H9 (cell line): ENCODE measurements around the gene STK24. TPM values are rescaled to one million over a fixed set of nuclear protein-coding genes. Genes with fewer than 3 reads are reported as not detected.

Experiments used
- DNase-seq: peaks from one replicate; pipeline ENCODE4 v3.0.0-alpha.2; 2017
- H2AFZ ChIP-seq: one replicate; pipeline ENCODE4 v1.6.1; 2013; ENCODE audit warnings: mild to moderate bottlenecking, low read length, control low read depth, moderate library complexity
- H2AK5ac ChIP-seq: 2 replicates; pipeline ENCODE4 v1.6.1; 2013; ENCODE audit warnings: low read length, control low read depth, mixed read lengths; ENCODE audit not compliant: insufficient read length
- H2BK120ac ChIP-seq: one replicate; pipeline ENCODE4 v1.6.1; 2013; ENCODE audit warnings: low read depth, mild to moderate bottlenecking, low read length, control low read depth, inconsistent platforms; ENCODE audit not compliant: poor library complexity, severe bottlenecking
- H2BK12ac ChIP-seq: 2 replicates; pipeline ENCODE4 v1.6.1; 2013; ENCODE audit warnings: low read length, control low read depth, mixed read lengths, low read depth; ENCODE audit not compliant: insufficient read length
- H2BK15ac ChIP-seq: 2 replicates; pipeline ENCODE4 v1.6.1; 2013; ENCODE audit warnings: low read depth, low read length, control low read depth
- H2BK20ac ChIP-seq: one replicate; pipeline ENCODE4 v1.6.1; 2013; ENCODE audit warnings: low read depth, mild to moderate bottlenecking, low read length, control low read depth, inconsistent platforms; ENCODE audit not compliant: poor library complexity, severe bottlenecking
- H2BK5ac ChIP-seq: 2 replicates; pipeline ENCODE4 v1.6.1; 2013; ENCODE audit warnings: low read length, control low read depth, mixed read lengths; ENCODE audit not compliant: insufficient read length
- H3K14ac ChIP-seq: 2 replicates; pipeline ENCODE4 v1.6.1; 2013; ENCODE audit warnings: low read length, control low read depth; ENCODE audit not compliant: insufficient read depth
- H3K18ac ChIP-seq: 2 replicates; pipeline ENCODE4 v1.6.1; 2013; ENCODE audit warnings: low read depth, mild to moderate bottlenecking, mixed read lengths, low read length, control low read depth; ENCODE audit not compliant: insufficient read length
- H3K23ac ChIP-seq: 2 replicates; pipeline ENCODE4 v1.6.1; 2013; ENCODE audit warnings: low read length, control low read depth, mixed read lengths, low read depth; ENCODE audit not compliant: insufficient read length
- H3K23me2 ChIP-seq: 2 replicates; pipeline ENCODE4 v1.6.1; 2013; ENCODE audit warnings: low read depth, mild to moderate bottlenecking, mixed read lengths, low read length, control low read depth; ENCODE audit not compliant: insufficient read length, poor library complexity, severe bottlenecking
- H3K27ac ChIP-seq: 2 replicates; pipeline ENCODE4 v1.5.1; 2013; ENCODE audit warnings: low read length, control low read depth, mixed read lengths, low read depth; ENCODE audit not compliant: insufficient read length
- H3K27me3 ChIP-seq: 2 replicates; pipeline ENCODE4 v1.6.1; 2013; ENCODE audit warnings: low read length, control low read depth, inconsistent platforms; ENCODE audit not compliant: insufficient read depth
- H3K4ac ChIP-seq: 2 replicates; pipeline ENCODE4 v1.6.1; 2013; ENCODE audit warnings: low read depth, mild to moderate bottlenecking, control low read depth, inconsistent platforms, low read length, moderate library complexity
- H3K4me1 ChIP-seq: 2 replicates; pipeline ENCODE4 v1.6.1; 2013; ENCODE audit warnings: low read length, control low read depth, inconsistent platforms; ENCODE audit not compliant: insufficient read depth
- H3K4me2 ChIP-seq: 2 replicates; pipeline ENCODE4 v1.6.1; 2013; ENCODE audit warnings: low read length, control low read depth, mixed read lengths; ENCODE audit not compliant: insufficient read length, insufficient read depth
- H3K56ac ChIP-seq: 2 replicates; pipeline ENCODE4 v1.6.1; 2013; ENCODE audit warnings: low read depth, mild to moderate bottlenecking, mixed read lengths, low read length, control low read depth; ENCODE audit not compliant: insufficient read length
- H3K79me1 ChIP-seq: 2 replicates; pipeline ENCODE4 v1.6.1; 2013; ENCODE audit warnings: low read depth, mild to moderate bottlenecking, moderate library complexity, low read length, control low read depth, inconsistent platforms; ENCODE audit not compliant: insufficient read depth, poor library complexity, severe bottlenecking
- H3K79me2 ChIP-seq: 2 replicates; pipeline ENCODE4 v1.6.1; 2013; ENCODE audit warnings: low read length, control low read depth, inconsistent platforms; ENCODE audit not compliant: insufficient read depth
- H3K9ac ChIP-seq: 2 replicates; pipeline ENCODE4 v1.6.1; 2013; ENCODE audit warnings: low read length, control low read depth, mixed read lengths; ENCODE audit not compliant: insufficient read length; ENCODE audit errors: extremely low read depth
- H3K9me3 ChIP-seq: one replicate; pipeline ENCODE4 v1.6.1; 2013; ENCODE audit warnings: low read depth, low read length, inconsistent platforms; ENCODE audit not compliant: control insufficient read depth
- H3T11ph ChIP-seq: one replicate; pipeline ENCODE4 v1.6.1; 2013; ENCODE audit warnings: mild to moderate bottlenecking, low read length, control low read depth, inconsistent platforms
- H4K20me1 ChIP-seq: one replicate; pipeline ENCODE4 v1.6.1; 2013; ENCODE audit not compliant: control insufficient read depth, insufficient read length, insufficient read depth
- H4K5ac ChIP-seq: 2 replicates; pipeline ENCODE4 v1.6.1; 2013; ENCODE audit warnings: low read depth, mild to moderate bottlenecking, mixed read lengths, low read length, control low read depth; ENCODE audit not compliant: insufficient read length
- H4K8ac ChIP-seq: replicated peaks from 2 replicates; pipeline ENCODE4 v1.6.1; 2013; ENCODE audit warnings: low read length, control low read depth, mixed read lengths, low read depth; ENCODE audit not compliant: insufficient read length
- H4K91ac ChIP-seq: 2 replicates; pipeline ENCODE4 v1.6.1; 2013; ENCODE audit warnings: low read depth, mild to moderate bottlenecking, moderate library complexity, mixed read lengths, low read length, control low read depth; ENCODE audit not compliant: insufficient read length
- H3K27ac Mint-ChIP-seq, 3 experiments: 2 replicates in 2 of 3; 3 replicates in 1 of 3; pipeline ENCODE4 v1.8.0; 2020 to 2021; ENCODE audit warnings: mixed read lengths in 3 of 3, mild to moderate bottlenecking in 1 of 3, moderate library complexity in 1 of 3
- H3K27me3 Mint-ChIP-seq: 2 replicates; pipeline ENCODE4 v1.8.0; 2021; ENCODE audit warnings: low read depth, mild to moderate bottlenecking, moderate library complexity, mixed read lengths
- H3K36me3 Mint-ChIP-seq, 3 experiments: 2 replicates in 2 of 3; 3 replicates in 1 of 3; pipeline ENCODE4 v1.8.0; 2020 to 2021; ENCODE audit warnings: low read depth in 3 of 3, mixed read lengths in 3 of 3; ENCODE audit not compliant: insufficient read depth in 1 of 3
- H3K4me1 Mint-ChIP-seq, 2 experiments: 2 replicates each; pipeline ENCODE4 v1.8.0; 2020; ENCODE audit warnings: mixed read lengths in 2 of 2
- H3K4me3 Mint-ChIP-seq, 2 experiments: 2 replicates in 1 of 2; 3 replicates in 1 of 2; pipeline ENCODE4 v1.8.0; 2020 to 2021; ENCODE audit warnings: mild to moderate bottlenecking in 2 of 2, mixed read lengths in 2 of 2, moderate library complexity in 1 of 2
- H3K9me3 Mint-ChIP-seq, 2 experiments: 2 replicates in 1 of 2; 3 replicates in 1 of 2; pipeline ENCODE4 v1.8.0; 2020; ENCODE audit warnings: mild to moderate bottlenecking in 2 of 2, mixed read lengths in 2 of 2, moderate library complexity in 1 of 2
- WGBS: extraction: QIAGEN DNeasy Blood & Tissue Kit; methylation state at CpG from one replicate; pipeline ENCODE4 v1.1.7; 2013; ENCODE audit warnings: missing lambda C conversion rate, low lambda C conversion rate, mixed read lengths; ENCODE audit not compliant: insufficient read length; ENCODE audit errors: extremely low coverage; 5-methylcytosine and 5-hydroxymethylcytosine counted together
- total RNA-seq: library from RNA; stranded (reverse); gene quantifications from 2 replicates; pipeline ENCODE4 v1.2.1, GENCODE V29; 2021
- TF ChIP-seq, protein P1 (sequence below): fragments of 200-600 bp; sonication (generic); conservative IDR thresholded peaks from 3 replicates; pipeline ENCODE4 v1.8.0; 2021; ENCODE audit warnings: antibody characterized with exemption, mild to moderate bottlenecking

STK24 gene
- total RNA-seq, 1 experiment from 2014 or later = 134 TPM

DNA sequence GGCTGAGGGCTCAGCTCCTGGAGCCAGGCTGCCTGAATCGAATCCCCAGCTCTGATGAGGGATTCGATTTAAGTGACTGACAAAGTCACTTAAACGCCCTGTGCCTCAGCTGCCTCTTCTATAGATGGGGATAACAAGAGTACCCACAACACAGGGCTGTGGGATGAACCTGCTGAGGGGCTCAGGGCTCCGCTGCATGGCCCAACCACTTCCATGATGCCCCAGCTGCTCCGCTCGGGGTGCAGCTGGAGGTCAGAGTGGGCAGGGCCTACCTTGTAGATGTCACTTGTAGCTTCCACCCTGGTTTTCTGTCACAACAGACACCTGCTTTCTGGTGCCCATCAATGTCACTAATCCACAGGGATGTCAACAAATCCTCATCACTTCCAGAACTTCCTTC, 39.2 kb downstream of the STK24 start:
- Mint-ChIP-seq H3K27ac (no peak overlapping the region; a peak in 1 of 7 replicates), H3K4me1 (peaks cover 57 to 65% of the 10 kb centered on the region in 2 experiments)

More for the DNA sequence above, 39.2 kb downstream of the STK24 start:
- H3K79me2 ChIP-seq = peaks cover 65% of the 10 kb centered on the region
- no peak overlapping the region for H3K14ac ChIP-seq
- H3K56ac ChIP-seq = no peak overlapping the region
- H3K18ac ChIP-seq = no peak overlapping the region
- TF ChIP-seq, protein P1, sequence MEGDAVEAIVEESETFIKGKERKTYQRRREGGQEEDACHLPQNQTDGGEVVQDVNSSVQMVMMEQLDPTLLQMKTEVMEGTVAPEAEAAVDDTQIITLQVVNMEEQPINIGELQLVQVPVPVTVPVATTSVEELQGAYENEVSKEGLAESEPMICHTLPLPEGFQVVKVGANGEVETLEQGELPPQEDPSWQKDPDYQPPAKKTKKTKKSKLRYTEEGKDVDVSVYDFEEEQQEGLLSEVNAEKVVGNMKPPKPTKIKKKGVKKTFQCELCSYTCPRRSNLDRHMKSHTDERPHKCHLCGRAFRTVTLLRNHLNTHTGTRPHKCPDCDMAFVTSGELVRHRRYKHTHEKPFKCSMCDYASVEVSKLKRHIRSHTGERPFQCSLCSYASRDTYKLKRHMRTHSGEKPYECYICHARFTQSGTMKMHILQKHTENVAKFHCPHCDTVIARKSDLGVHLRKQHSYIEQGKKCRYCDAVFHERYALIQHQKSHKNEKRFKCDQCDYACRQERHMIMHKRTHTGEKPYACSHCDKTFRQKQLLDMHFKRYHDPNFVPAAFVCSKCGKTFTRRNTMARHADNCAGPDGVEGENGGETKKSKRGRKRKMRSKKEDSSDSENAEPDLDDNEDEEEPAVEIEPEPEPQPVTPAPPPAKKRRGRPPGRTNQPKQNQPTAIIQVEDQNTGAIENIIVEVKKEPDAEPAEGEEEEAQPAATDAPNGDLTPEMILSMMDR = no peak
- H4K5ac ChIP-seq = no peak overlapping the region
- no peak overlapping the region for H2BK20ac ChIP-seq
- no peak overlapping the region for H4K8ac ChIP-seq
- no peaks in the 10 kb centered on the region for H3K9me3 ChIP-seq
- no peak for DNase-seq
- no peaks in the 10 kb centered on the region for H3K9me3 Mint-ChIP-seq
- H2BK5ac ChIP-seq = no peak overlapping the region
- H2AK5ac ChIP-seq = no peak overlapping the region
- H2AFZ ChIP-seq = no peak overlapping the region
- no peak overlapping the region for H3K9ac ChIP-seq
- peaks cover 2 to 9% (median 9%) of the 10 kb centered on the region in 3 experiments; a peak in 3 of 7 replicates for H3K36me3 Mint-ChIP-seq
- no peaks in the 10 kb centered on the region for H3K27me3 Mint-ChIP-seq
- H3K23ac ChIP-seq = no peak overlapping the region
- H2BK120ac ChIP-seq = no peak overlapping the region
- no CpG with 5 or more reads among the region's 6 CpGs for WGBS
- H3K4me3 Mint-ChIP-seq = no peak overlapping the region
- peaks cover 17% of the 10 kb centered on the region for H3K79me1 ChIP-seq
- H4K91ac ChIP-seq = no peak overlapping the region
- no peak overlapping the region for H2BK12ac ChIP-seq
- no peak overlapping the region for H2BK15ac ChIP-seq
- no peak overlapping the region for H3T11ph ChIP-seq
- H3K27ac ChIP-seq = no peak overlapping the region
- no peaks in the 10 kb centered on the region for H3K27me3 ChIP-seq
- H3K23me2 ChIP-seq = no peaks in the 10 kb centered on the region
- no peaks in the 10 kb centered on the region for H4K20me1 ChIP-seq
- no peak overlapping the region for H3K4me2 ChIP-seq
- H3K4me1 ChIP-seq = peaks cover 8% of the 10 kb centered on the region; the same call in 1 of the 2 replicates
- no peak overlapping the region for H3K4ac ChIP-seq
